ENCODE data around the gene KCNQ1. TPM values are rescaled to one million over a fixed set of nuclear protein-coding genes. Genes with fewer than 3 reads are reported as not detected.

The KCNQ1 gene
- polyA plus RNA-seq, 1 donor from 2014 or later: not detected

DNA sequence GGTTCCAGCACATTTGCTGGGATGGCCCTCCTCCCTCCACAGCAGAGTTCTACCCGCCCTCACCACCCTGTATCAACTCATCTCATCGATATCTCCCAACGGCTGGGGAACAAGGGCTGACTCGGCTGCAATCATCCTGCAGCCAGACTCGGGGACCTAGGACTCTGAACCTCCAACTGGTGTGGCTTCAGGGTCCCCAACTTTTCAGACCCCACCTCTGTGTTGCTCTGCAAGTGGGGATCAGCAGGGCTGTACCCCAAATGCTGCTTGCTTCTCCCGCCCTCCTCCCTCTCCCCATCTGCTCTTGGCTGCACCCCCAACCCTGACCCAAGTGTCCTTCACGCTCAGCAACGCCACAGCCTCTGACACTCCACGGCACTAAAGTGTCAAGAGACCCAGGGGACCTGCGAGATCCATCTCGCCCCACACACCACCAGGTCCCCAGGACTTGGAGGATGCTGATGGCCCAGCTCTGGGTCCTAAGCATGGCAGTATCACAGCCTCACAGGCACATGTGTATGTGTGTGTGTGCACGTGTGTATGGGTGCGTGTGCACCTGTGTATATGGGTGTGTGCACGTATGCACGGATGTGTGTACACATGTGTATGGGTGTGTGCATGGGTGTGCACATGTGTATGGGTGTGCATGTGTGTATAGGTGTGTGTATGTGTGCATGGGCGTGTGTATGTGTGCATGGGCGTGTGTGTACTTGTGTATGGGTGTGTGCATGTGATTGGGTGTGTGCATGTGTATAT, 26.4 kb downstream of the KCNQ1 start:
- Histone ChIP-seq H3K9me3 (ENCODE audit: low read length) (no peaks in the 10 kb centered on the region), H3F3A (ENCODE audit: insufficient read depth, low read length, poor library complexity, severe bottlenecking) (no peaks in the 10 kb centered on the region), H2AFZ (ENCODE audit: low read depth, low read length) (no peak overlapping the region), H3K4me3 (ENCODE audit: low read length) (no peak overlapping the region), H3K9me2 (ENCODE audit: insufficient read depth, low read length) (no peaks in the 10 kb centered on the region), H3K27me3 (ENCODE audit: insufficient read depth, low read depth, low read length) (no peaks in the 10 kb centered on the region), H3K4me2 (ENCODE audit: low read length) (no peak overlapping the region), H3K36me3 (ENCODE audit: insufficient read depth, low read length) (no peaks in the 10 kb centered on the region), H3K9ac (ENCODE audit: low read length) (no peak overlapping the region), H3K79me2 (replicated peaks; ENCODE audit: insufficient read depth, low read length) (no peaks in the 10 kb centered on the region), H3K27ac (ENCODE audit: low read length) (no peak overlapping the region), H4K20me1 (ENCODE audit: insufficient read depth) (no peaks in the 10 kb centered on the region)
- no peak for TF ChIP-seq EP300 (conservative IDR thresholded peaks at IDR 0.05; ENCODE audit: poor library complexity, severe bottlenecking)
- TF ChIP-seq POLR2AphosphoS5 (IDR thresholded peaks at IDR 0.05): no peak
- TF ChIP-seq, protein P1, sequence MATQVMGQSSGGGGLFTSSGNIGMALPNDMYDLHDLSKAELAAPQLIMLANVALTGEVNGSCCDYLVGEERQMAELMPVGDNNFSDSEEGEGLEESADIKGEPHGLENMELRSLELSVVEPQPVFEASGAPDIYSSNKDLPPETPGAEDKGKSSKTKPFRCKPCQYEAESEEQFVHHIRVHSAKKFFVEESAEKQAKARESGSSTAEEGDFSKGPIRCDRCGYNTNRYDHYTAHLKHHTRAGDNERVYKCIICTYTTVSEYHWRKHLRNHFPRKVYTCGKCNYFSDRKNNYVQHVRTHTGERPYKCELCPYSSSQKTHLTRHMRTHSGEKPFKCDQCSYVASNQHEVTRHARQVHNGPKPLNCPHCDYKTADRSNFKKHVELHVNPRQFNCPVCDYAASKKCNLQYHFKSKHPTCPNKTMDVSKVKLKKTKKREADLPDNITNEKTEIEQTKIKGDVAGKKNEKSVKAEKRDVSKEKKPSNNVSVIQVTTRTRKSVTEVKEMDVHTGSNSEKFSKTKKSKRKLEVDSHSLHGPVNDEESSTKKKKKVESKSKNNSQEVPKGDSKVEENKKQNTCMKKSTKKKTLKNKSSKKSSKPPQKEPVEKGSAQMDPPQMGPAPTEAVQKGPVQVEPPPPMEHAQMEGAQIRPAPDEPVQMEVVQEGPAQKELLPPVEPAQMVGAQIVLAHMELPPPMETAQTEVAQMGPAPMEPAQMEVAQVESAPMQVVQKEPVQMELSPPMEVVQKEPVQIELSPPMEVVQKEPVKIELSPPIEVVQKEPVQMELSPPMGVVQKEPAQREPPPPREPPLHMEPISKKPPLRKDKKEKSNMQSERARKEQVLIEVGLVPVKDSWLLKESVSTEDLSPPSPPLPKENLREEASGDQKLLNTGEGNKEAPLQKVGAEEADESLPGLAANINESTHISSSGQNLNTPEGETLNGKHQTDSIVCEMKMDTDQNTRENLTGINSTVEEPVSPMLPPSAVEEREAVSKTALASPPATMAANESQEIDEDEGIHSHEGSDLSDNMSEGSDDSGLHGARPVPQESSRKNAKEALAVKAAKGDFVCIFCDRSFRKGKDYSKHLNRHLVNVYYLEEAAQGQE (IDR thresholded peaks at IDR 0.05; ENCODE audit: borderline replicate concordance): no peak
- no peak for TF ChIP-seq TAF1 (IDR thresholded peaks at IDR 0.05; ENCODE audit: low read depth)
- TF ChIP-seq SMC3 (conservative IDR thresholded peaks at IDR 0.05; ENCODE audit: poor library complexity): no peak
- TF ChIP-seq RAD21 (conservative IDR thresholded peaks at IDR 0.05): no peak
- TF ChIP-seq, protein P2, sequence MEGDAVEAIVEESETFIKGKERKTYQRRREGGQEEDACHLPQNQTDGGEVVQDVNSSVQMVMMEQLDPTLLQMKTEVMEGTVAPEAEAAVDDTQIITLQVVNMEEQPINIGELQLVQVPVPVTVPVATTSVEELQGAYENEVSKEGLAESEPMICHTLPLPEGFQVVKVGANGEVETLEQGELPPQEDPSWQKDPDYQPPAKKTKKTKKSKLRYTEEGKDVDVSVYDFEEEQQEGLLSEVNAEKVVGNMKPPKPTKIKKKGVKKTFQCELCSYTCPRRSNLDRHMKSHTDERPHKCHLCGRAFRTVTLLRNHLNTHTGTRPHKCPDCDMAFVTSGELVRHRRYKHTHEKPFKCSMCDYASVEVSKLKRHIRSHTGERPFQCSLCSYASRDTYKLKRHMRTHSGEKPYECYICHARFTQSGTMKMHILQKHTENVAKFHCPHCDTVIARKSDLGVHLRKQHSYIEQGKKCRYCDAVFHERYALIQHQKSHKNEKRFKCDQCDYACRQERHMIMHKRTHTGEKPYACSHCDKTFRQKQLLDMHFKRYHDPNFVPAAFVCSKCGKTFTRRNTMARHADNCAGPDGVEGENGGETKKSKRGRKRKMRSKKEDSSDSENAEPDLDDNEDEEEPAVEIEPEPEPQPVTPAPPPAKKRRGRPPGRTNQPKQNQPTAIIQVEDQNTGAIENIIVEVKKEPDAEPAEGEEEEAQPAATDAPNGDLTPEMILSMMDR (IDR thresholded peaks at IDR 0.05; ENCODE audit: poor library complexity, severe bottlenecking): no peak
- no peak for TF ChIP-seq MXI1 (conservative IDR thresholded peaks at IDR 0.05; ENCODE audit: poor library complexity, severe bottlenecking)
- no peak for TF ChIP-seq EZH2 (IDR thresholded peaks at IDR 0.05; ENCODE audit: borderline replicate concordance, insufficient read depth, low read length, poor library complexity, severe bottlenecking)

DNA sequence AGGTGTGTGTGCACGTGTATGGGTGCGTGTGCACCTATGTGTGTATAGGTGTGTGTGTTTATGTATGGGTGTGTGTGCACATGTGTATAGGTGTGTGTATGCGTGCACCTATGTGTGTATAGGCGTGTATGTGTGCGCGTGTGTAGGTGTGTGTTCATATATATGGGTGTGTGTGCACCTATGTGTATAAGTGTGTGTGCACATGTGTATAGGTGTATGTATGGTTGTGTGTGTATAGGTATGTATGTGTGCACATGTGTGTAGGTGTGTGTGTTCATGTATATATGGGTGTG, 26.9 kb downstream of the KCNQ1 start:
- H4K20me1 ChIP-seq (ENCODE audit: insufficient read depth): no peaks in the 10 kb centered on the region
- no peaks in the 10 kb centered on the region for H3K9me3 ChIP-seq (ENCODE audit: low read length)
- H3K27me3 ChIP-seq (ENCODE audit: insufficient read depth, low read depth, low read length): no peaks in the 10 kb centered on the region
- H3K4me2 ChIP-seq (ENCODE audit: low read length): no peak overlapping the region
- no peak overlapping the region for H3K27ac ChIP-seq (ENCODE audit: low read length)
- H3K79me2 ChIP-seq (replicated peaks; ENCODE audit: insufficient read depth, low read length): no peaks in the 10 kb centered on the region
- H3K36me3 ChIP-seq (ENCODE audit: insufficient read depth, low read length): no peaks in the 10 kb centered on the region
- no peak overlapping the region for H2AFZ ChIP-seq (ENCODE audit: low read depth, low read length)
- H3K9ac ChIP-seq (ENCODE audit: low read length): no peak overlapping the region
- no peaks in the 10 kb centered on the region for H3K9me2 ChIP-seq (ENCODE audit: insufficient read depth, low read length)
- TF ChIP-seq TAF1 (IDR thresholded peaks at IDR 0.05; ENCODE audit: low read depth) (no peak), POLR2AphosphoS5 (IDR thresholded peaks at IDR 0.05) (no peak), EP300 (conservative IDR thresholded peaks at IDR 0.05; ENCODE audit: poor library complexity, severe bottlenecking) (no peak), SMC3 (conservative IDR thresholded peaks at IDR 0.05; ENCODE audit: poor library complexity) (no peak), MXI1 (conservative IDR thresholded peaks at IDR 0.05; ENCODE audit: poor library complexity, severe bottlenecking) (no peak), RAD21 (conservative IDR thresholded peaks at IDR 0.05) (no peak), EZH2 (IDR thresholded peaks at IDR 0.05; ENCODE audit: borderline replicate concordance, insufficient read depth, low read length, poor library complexity, severe bottlenecking) (no peak)
- TF ChIP-seq, protein P1 (IDR thresholded peaks at IDR 0.05; ENCODE audit: borderline replicate concordance): no peak
- TF ChIP-seq, protein P2 (IDR thresholded peaks at IDR 0.05; ENCODE audit: poor library complexity, severe bottlenecking): no peak
- no peaks in the 10 kb centered on the region for H3F3A ChIP-seq (ENCODE audit: insufficient read depth, low read length, poor library complexity, severe bottlenecking)
- H3K4me3 ChIP-seq (ENCODE audit: low read length): no peak overlapping the region

Measured in neural cell (in vitro differentiated cells).